22Rv1 (cell line): ENCODE results near the gene AQP9.

ENCODE experiments used
- H3K27ac ChIP-seq: fragments of 450-650 bp; 2 replicates; pipeline ENCODE4 v1.5.1; 2017
- CTCF ChIP-seq: fragments of 450-650 bp; IDR thresholded peaks from 2 replicates; pipeline ENCODE4 v1.5.1; 2017; ENCODE audit warnings: mild to moderate bottlenecking
- ZFX ChIP-seq: fragments of 450-650 bp; IDR thresholded peaks from 2 replicates; pipeline ENCODE4 v1.6.1; 2017; ENCODE audit warnings: antibody characterized with exemption, borderline replicate concordance

AQP9 gene

GRCh38 chr15:58142827-58143461 is 4.8 kb downstream of the AQP9 start:
- TF ChIP-seq ZFX (no peak), CTCF (no peak)
- no peak overlapping the region for H3K27ac ChIP-seq

- no peak for TF ChIP-seq CTCF
- no peak overlapping the region for H3K27ac ChIP-seq
These were observed 7.4 kb downstream of the AQP9 start for GRCh38 chr15:58145606-58146005.

- no peak for TF ChIP-seq CTCF
- TF ChIP-seq ZFX: no peak
- H3K27ac ChIP-seq: no peak overlapping the region
These were observed 8.0 kb downstream of the AQP9 start for GRCh38 chr15:58146211-58146610.

- no peak overlapping the region for H3K27ac ChIP-seq
- TF ChIP-seq ZFX: no peak
- no peak for TF ChIP-seq CTCF
These were observed 8.6 kb downstream of the AQP9 start for GRCh38 chr15:58146749-58147148.

GRCh38 chr15:58147171-58147611 is 9.0 kb downstream of the AQP9 start:
- TF ChIP-seq CTCF: no peak
- TF ChIP-seq ZFX: no peak
- H3K27ac ChIP-seq: no peak overlapping the region

GRCh38 chr15:58148120-58148519 is 9.9 kb downstream of the AQP9 start:
- TF ChIP-seq CTCF (no peak), ZFX (no peak)
- H3K27ac ChIP-seq: no peak overlapping the region

- H3K27ac ChIP-seq: no peak overlapping the region
- TF ChIP-seq ZFX (no peak), CTCF (no peak)
These were observed 10.7 kb downstream of the AQP9 start for GRCh38 chr15:58148633-58149445.
